NCI-H510A (cell line): ENCODE data around the gene TMUB2.

ENCODE experiments used
- DNase-seq: peaks from one replicate; lab custom pipeline; 2025; lab: John Stamatoyannopoulos, UW

The TMUB2 gene

GRCh38 chr17:44176671-44177501 is 9.9 kb upstream of the TMUB2 start:
- DNase-seq, result no peak

DNA sequence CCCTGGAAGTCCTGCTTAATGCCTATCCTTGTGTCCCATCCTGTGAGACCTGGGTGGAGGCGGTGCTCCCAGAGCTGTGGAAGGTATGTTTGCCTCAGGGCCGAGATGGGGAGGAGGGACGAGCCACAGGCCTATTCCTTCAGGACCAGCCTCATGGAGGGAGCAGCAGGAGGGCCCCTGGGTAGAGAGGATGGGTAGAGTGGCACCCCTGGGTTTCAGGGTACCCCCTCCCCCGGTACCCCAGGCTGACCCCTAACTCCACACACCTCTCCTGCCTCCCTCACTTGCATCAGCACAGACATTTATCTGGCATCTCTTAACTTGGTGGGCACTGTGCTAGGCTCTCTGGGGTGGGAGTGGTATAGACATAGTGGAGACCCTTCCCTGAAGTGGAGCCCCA is 9.1 kb upstream of the TMUB2 start:
- DNase-seq, result no peak

DNA sequence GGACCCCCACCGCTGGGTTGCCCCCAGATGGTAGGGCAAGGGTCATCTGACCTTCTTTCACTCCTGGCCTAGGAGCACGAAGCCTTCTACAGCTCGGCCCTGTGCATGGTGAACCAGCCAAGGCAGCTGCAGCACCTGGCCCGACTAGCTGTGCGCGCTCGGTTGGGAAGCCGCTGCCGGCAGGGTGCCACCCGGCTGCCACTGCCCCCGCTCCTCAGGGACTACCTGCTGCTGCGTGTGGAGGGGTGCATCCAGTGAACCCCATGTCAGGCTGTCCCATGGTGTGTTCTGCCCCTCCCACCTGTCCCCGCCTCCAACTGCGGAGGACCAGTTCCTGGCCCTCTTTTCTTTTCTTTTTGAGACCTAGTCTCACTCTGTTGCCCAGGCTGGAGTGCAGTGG is 8.6 kb upstream of the TMUB2 start:
- DNase-seq, result no peak

DNA sequence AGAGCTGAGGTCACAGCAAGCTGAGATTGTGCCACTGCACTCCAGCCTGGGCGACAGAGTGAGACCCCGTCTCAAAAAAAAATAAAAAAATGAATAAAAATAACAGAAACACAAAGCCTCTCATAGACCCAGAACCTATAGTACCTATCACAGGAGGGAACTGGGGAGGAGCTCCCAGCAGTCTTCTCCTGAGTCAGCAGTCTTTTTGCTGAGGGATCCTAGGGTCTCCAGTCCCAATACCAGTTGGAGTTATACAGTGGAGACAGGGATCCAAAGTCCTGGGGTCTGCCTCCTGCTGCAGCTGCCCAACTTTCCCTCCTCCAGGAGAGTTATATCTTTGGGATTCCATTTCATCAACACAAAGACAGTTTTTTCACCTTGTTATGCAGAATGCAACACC is 3.7 kb upstream of the TMUB2 start:
- no peak for DNase-seq

DNA sequence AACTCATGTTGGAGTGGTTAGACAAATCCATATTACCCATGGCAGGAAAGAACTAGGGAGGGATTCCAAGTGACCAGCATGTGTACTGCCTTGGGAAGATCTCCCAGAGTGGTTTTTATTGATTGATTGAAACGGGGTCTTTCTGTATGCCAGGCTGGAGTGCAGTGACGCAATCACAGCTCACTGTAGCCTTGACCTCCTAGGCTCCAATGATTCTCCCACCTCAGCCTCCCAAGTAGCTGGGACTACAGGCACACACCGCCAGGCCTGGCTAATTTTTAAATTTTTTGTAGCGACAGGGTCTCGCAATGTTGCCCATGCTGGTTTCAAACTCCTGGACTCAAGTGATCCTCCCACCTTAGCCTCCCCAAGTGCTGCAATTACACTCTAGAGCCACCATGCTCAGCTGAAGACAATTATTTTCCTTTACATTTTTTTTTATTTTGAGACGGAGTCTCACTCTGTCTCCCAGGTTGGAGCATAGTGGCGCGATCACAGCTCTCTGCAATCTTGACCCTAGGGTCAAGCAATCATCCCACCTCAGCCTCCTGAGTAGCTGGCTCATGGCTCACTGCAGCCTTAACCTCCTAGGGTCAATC is 2.5 kb upstream of the TMUB2 start:
- DNase-seq, result no peak

DNA sequence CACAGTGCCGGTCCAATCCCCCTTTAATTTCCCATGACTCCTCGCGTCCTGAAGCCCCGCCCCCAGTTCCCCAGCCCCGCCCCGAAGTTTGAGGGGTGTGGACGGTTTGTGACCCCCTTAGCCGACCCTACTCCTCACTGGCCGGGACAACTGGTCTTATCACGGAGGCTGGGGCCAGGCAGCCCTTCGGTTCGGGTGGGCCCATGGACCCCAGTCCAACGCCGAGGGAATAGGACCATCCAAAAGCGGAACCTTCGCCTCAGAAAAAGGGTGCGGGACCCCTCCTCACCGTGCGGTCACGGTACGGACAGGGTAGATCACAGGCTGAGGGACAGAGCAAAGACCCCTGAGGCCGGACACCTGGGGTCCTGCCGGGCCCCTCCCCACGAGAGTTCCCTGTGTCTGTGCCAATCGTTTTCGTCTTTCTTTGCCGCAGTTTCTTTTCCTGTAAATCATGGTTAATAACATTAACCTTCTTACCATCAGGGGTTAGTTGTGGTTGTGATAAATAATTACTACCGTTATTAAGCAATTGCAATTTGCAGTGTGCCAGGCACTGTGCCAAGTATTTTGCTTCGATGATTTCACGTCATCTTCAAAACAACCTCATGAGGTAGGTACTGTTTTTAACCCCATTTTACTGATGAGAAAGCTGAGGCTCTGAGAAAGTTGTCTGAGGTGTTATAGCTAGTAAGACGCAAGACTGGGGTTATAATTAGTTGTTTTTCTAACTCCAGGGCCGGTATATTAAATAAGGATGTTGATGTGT is 543 bp downstream of the TMUB2 start:
- DNase-seq, result no peak

- DNase-seq, result no peak
These were observed 2.0 kb downstream of the TMUB2 start for GRCh38 chr17:44188576-44189403.

- no peak for DNase-seq
These were observed 3.7 kb downstream of the TMUB2 start for GRCh38 chr17:44190481-44190880.

DNA sequence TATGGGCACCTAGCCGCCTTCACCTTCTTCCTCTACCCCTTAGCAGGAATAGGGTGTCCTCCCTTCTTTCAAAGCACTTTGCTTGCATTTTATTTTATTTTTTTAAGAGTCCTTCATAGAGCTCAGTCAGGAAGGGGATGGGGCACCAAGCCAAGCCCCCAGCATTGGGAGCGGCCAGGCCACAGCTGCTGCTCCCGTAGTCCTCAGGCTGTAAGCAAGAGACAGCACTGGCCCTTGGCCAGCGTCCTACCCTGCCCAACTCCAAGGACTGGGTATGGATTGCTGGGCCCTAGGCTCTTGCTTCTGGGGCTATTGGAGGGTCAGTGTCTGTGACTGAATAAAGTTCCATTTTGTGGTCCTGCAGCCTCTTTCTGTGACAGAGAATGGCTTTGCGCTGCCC is 4.6 kb downstream of the TMUB2 start:
- no peak for DNase-seq

GRCh38 chr17:44191941-44192496 is 5.2 kb downstream of the TMUB2 start:
- DNase-seq, result no peak

GRCh38 chr17:44192750-44193149 is 6.0 kb downstream of the TMUB2 start:
- no peak for DNase-seq

DNA sequence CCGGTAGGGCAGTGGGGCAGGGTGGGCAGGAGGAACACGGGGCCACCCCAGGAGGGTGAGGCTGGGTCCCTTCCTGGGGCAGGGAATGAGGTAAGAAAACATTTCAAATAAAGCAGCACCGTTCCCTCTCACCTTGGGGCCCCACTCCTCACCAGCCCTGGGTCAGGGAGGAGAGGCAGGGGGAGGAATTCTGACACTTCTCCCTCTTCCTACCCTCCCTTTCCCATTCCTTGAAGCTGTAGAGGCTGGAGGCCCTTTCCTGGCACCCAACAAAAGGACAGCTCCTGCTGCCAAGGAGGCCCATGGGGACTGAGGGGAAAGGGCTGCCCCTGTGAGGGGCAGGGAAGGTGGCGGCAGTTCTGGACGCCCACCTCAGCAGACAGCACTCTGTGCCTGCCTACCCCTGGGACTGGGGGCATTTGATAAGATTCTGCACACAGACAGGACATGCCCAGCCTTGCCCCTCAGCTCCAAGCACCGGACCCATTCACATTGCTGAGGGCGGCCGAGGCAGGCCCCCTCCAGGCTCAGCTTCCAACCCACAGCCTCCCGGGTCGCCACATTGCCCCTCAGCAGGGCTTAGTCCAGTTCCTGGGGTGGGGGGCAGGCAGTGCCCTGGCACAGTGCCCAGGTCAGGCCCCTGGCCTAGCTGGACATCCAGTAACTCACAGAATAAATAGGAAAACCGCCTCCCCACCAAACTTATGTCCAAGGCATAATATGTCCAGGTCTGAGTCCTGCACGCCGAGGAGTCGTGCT is 6.7 kb downstream of the TMUB2 start:
- DNase-seq, result no peak

DNA sequence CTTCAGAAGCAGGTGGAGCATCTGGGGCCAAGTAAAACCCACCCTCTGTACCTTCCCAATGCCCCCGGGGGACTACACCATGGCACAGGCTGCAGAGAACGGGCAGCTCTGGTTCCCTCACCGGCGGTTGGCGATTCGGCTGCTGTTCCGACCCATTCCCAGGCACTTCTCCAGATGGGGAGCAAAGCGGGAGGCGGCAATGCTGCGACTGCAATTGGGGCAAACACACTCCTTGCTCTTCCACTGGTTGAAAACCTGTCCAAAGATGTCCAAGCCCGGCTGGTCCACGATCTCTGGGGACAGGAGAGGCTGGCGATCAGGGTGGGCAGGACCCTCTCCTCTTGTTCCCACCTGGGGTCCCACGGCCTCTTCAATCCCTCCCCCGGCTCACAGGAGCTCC is 10.3 kb downstream of the TMUB2 start:
- no peak for DNase-seq

DNA sequence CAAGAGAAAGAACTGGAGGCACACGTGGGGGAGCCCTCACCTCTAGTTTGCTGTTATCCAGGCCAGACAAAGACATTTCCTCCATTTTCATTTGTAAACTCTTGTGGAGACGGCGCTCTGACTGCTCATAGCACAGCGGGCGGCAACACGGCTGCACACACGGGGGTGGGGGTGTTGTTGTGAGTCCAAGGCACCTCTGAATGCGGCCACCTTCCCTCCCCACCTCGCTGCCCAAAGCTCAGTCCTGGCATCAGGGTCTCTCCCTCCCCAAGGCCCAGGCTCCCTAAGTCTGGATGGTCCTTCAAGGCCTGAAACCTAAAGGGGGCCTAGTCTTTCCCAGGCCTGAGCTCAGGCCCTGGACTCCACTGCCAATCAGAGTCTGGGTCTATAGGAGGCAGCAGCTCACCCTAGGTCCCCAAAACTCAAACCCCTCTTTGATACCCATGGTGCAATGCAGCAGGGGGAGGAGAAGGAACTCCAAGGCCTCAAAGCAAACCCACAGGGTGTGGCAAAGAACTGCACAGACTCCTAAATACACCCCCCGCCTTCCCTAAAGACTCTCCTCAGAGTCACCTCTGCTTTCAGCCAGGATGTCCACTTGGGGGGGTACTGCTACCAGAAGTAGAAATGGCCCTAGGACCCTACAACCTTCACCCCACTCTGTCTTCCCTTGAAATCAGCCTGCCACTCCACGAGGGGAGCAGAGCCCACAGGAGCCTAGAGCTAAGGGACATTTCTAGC is 11.4 kb downstream of the TMUB2 start:
- DNase-seq, result no peak

DNA sequence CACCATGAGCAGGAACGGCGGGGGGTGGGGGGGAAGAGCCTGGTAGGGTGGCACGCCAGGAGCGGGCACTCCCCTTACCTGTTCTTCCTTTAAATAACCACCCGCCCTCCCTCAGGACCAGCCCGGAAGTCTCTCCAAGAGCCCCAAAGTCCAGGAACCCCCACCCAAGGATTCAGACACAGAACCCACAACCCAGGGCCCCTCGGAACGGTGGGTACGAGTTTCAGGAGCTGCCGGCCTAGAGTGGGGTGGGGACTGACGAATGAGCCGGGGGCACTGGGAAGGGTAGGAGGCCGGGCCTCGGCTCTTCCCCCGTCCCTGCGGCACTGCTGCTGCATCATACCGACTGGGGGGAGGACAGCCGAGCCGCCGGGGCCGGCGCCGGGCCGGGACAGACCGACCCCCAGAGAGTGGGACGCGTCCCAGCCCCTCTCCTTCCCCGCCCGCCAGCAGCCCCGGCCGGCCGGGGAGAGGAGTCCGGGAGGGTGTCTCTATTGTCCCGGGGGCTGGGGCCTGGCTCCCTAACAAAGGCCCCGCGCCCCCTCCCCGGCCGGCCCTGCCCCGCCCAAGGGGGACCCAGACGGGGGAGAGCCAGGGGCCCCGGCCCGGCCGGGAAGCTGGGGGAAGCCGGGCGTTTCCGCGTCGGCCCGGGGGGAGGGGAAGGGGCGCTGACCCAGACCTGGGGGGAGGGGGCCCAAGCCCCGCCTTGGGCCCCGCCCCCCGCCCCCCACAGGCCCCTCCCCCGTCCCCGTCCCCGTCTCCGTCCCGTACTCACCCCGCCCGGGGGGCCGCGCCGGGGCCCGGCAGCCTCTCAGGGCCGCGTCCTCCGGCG is 12.2 kb downstream of the TMUB2 start:
- peak; percentile 37 for DNase-seq

GRCh38 chr17:44199553-44200477 is 13.0 kb downstream of the TMUB2 start, which contains the start of gene ATXN7L3:
TSS of gene ATXN7L3 (minus strand) at chr17:44199884. CDS start at chr17:44198070, 1,814 bp downstream.
- peak; percentile 97 for DNase-seq

- DNase-seq, result no peak
These were observed 13.8 kb downstream of the TMUB2 start for GRCh38 chr17:44200478-44201155.

- DNase-seq, result no peak
These were observed 16.0 kb downstream of the TMUB2 start for GRCh38 chr17:44202756-44203155.
